ENCODE data around the gene IGF2BP1.
"Not testable (repeated sequence)": the region's sequence is repeated elsewhere in the genome, so short reads cannot be mapped to it uniquely, and the experiment has no call there.

The IGF2BP1 gene

DNA sequence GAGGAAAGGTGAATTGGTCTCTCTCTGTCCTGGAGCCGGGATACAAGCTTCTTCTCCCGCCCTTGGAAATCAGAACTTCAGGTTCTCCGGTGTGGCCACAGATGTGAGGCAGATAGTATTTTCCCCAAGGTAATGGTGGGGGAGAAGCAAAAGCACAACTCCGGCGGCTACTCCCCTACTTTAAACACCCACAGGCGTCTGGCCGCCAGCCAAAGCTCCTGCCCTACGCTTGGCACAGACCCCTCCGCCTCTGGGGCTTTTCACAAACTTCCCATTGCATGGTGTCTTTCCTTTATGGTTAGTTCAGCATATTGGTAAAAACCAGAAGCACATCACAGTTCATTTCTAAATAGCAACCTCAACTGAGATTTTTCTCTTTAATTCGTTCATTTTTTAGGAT, 95.9 kb downstream of the IGF2BP1 start:
- DNase-seq (ENCODE audit: low read depth in 2 of 2), result no peak

DNA sequence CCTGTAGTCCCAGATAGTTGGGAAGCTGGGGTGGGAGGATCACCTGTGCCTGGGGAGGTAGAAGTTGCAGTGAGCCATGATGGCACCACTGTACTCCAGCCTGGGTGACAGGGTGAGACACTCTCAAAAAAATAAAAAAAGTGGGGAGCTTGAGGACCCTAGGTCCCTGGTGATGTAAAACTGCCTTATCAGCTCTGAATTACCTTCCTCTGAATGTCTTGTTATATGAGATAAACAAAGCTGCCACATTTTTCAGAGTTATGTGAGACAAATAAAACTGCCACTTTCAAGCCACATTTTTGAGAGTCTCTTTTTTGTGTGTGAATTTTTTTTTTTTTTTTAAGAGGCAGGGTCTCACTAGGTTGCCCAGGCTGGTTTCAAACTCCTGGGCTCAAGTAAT, 103.4 kb downstream of the IGF2BP1 start:
- no peak for DNase-seq (ENCODE audit: low read depth in 2 of 2)

DNA sequence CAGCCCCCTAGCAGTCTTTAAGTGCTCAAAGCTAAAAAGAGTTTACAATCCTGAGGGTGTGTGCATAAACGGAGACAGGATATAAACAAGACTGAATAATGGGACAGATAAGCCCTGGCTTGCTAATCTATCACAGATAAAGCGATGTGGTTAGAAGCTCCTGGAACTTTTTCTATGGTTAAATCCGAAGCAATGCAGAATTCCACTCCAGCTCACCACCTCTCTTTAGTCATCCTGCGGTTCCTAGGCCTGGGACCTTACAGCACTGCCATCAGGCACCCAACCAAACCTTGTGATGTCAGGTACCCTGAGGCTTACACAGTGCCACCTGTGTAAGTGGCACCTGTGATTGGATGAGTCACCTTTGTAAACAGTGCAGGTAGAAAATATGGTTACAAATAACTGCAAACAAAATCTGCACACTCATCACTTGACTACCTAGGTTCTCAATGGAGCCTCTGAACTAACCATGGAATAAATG, 103.9 kb downstream of the IGF2BP1 start:
- DNase-seq (ENCODE audit: low read depth in 2 of 2), result no peak

- not testable (repeated sequence) for DNase-seq (ENCODE audit: low read depth in 2 of 2)
Measured at GRCh38 chr17:49103360-49103759, 106.2 kb downstream of the IGF2BP1 start.

- no peak for DNase-seq (ENCODE audit: low read depth in 2 of 2)
Measured at GRCh38 chr17:49104511-49105074, 107.4 kb downstream of the IGF2BP1 start.
